Suprapubic skin (tissue), 4 donors: ENCODE measurements around the gene GATA6.

Experiments
- POLR2A ChIP-seq, 2 donors: fragments of 450-650 bp; IDR thresholded peaks; one replicate each; pipeline ENCODE4 v1.6.1; 2017; ENCODE audit warnings: antibody characterized with exemption in 2 of 2, mild to moderate bottlenecking in 2 of 2, moderate library complexity in 2 of 2
- POLR2AphosphoS5 ChIP-seq, 3 donors: sonication (generic); formaldehyde crosslinking; IDR thresholded peaks; one replicate each; pipeline ENCODE4 v1.6.1; 2017; ENCODE audit warnings: antibody characterized with exemption in 3 of 3
- TF ChIP-seq, protein P1 (sequence below), 2 donors: fragments of 200-600 bp in 1 of 2; fragments of 450-650 bp in 1 of 2; sonication (generic) in 1 of 2; IDR thresholded peaks; one replicate each; pipeline ENCODE4 v1.5.1; 2016 to 2019; ENCODE audit warnings: antibody characterized with exemption in 2 of 2, mild to moderate bottlenecking in 1 of 2, moderate library complexity in 1 of 2

DNA sequence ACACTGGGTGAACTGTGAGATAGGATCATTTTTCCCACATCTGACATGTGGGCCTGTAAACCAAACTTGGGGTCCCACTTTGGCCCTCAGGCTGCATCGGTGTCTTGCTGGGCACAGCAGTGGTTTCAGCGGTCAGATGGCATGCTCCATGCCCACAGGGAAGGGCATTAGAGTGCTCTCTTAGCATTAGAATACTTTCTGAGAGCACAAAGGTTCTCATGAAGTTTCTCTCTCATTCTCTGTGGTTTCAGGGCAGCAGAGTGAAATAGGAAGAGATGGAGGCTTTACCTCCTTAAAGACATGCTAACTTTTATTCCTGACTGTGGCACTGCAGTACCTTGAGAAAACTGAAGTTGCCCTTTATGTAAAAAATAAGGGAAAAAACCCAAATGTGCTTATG is 36.6 kb upstream of the GATA6 start:
- TF ChIP-seq, protein P1, sequence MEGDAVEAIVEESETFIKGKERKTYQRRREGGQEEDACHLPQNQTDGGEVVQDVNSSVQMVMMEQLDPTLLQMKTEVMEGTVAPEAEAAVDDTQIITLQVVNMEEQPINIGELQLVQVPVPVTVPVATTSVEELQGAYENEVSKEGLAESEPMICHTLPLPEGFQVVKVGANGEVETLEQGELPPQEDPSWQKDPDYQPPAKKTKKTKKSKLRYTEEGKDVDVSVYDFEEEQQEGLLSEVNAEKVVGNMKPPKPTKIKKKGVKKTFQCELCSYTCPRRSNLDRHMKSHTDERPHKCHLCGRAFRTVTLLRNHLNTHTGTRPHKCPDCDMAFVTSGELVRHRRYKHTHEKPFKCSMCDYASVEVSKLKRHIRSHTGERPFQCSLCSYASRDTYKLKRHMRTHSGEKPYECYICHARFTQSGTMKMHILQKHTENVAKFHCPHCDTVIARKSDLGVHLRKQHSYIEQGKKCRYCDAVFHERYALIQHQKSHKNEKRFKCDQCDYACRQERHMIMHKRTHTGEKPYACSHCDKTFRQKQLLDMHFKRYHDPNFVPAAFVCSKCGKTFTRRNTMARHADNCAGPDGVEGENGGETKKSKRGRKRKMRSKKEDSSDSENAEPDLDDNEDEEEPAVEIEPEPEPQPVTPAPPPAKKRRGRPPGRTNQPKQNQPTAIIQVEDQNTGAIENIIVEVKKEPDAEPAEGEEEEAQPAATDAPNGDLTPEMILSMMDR (IDR thresholded peaks at IDR 0.05) = no peak
- TF ChIP-seq POLR2AphosphoS5 (IDR thresholded peaks at IDR 0.05) (no peak), POLR2A (IDR thresholded peaks at IDR 0.05) (no peak)
